UCSD-AML1 (cell line): ENCODE data around the gene C1QL2.
A peak's percentile ranks its signal among the peaks of the same experiment; 100 is the strongest.

Source experiments
- DNase-seq: peaks from one replicate; lab custom pipeline; 2025; ENCODE audit not compliant: unreplicated experiment; lab: John Stamatoyannopoulos, UW

C1QL2 gene

DNA sequence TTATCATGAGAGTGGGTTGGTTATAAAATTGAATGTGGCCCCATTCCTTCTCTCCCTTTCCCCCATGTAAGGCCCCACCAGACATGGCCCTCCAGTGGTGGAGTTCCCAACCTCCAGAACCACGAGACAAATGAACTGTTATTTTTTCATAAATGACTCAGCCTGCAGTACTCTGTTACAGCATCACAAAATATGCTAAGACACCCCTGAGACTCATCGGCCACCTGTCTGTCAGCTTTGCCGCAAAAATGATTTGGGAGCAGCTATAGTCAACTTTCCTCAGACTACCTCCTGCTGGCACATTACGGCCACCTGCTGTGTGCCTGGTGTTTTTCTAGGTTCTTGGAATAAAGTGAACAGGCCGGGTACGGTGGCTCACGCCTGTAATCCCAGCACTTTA, 21.4 kb upstream of the C1QL2 start:
- DNase-seq, result no peak

GRCh38 chr2:119179202-119179601, 20.7 kb upstream of the C1QL2 start:
- no peak for DNase-seq

DNA sequence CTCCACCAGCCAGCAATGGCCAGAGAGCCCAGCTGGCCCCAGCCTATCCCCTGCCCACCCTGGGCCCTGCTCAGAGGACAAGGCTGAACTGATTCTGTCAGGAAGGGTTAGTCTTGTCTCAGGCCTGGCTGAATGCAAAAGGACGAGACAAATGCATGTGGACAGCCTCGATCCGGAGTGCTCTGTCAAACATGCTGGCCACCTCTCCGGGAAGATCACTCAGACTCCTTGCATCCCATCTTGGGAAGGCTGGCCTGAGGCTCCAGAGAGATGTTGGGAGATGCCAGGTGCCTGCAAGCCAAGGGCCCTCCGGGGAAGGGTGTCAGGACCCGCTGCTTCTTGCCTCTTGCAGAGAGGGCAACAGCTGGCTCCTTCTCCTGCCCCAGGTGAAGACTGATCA, 20.2 kb upstream of the C1QL2 start:
- DNase-seq, result no peak

- DNase-seq, result no peak
These were observed 19.3 kb upstream of the C1QL2 start for GRCh38 chr2:119177838-119178190.

GRCh38 chr2:119177171-119177837, 18.8 kb upstream of the C1QL2 start:
- no peak for DNase-seq

DNA sequence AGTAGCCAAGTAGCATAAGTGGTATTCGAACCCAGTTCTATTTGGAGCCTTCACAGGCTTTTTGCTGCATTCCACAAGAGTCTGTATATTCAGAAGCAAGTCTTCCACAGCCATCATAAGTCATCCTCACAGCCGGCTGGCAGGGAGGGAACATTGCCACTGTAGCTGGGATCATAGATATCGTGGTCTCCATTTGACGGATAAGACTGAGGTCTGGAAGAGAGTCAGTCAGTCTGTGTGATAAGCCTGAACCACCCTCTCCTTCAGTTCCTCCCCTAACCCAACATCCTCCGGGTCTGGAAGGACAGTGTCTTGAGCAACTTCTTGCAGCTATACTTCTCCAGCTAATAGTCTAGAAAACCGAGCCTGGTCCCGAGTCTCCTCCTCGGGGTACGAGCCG, 17.0 kb upstream of the C1QL2 start:
- DNase-seq, result no peak

GRCh38 chr2:119174993-119175347, 16.4 kb upstream of the C1QL2 start:
- no peak for DNase-seq

DNA sequence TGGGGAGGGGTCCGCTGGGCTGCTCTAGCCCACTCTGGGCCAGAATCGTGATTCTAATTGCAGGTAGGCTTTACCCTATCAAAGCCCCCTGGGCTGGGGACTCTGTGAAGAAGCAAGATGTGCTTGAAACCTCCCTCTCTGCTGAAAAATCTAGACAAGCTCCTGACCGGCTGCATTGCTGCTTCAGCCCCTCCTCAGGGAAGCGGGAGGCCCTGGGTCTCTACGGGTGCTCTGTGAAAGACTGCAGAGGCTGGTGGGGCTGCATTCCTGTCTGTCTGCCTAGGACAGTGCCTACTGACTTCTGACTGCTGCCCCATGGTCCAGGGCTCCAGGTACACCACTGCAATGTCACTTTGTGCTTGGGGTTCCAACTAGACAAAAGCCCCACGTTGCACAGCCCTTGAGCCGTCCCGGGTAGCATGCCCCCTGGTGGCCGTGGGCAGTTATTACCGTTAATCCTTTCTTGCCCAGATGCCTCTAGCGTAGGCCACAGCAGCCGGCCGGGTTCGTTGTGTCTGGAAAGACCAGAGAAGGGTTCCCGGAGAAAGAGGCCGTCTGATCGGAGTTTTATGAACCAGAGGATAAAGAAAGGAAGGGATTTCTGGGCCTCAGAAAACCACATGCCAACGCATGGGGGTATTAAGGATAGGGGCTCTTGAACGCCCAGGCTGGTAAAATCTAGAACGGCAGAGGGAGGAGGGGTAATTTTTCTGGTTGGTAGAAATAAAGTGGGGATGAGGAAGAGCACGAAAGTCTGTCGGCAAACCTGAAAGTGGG, 15.9 kb upstream of the C1QL2 start:
- DNase-seq, result peak; percentile 44

DNA sequence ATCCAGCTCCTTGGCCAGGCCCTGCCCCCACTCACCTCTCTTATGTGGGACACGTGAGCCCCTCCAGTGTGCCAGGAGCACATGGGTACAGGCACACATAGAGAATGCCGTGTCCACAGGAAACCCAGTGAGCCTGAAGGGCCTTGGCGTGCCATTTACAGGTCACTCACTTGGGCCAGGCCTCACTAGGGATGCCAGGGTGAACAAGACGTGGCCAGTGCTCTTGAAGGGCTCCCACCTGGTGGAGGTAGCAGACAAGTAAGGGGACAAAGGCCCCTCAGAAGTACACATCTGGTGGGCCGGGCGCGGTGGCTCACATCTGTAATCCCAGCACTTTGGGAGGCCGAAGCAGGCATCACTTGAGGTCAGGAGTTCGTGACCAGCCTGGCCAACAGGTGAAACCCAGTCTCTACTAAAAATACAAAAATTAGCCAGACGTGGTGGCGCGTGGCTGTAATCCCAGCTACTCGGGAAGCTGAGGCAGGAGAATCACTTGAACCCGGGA, 15.1 kb upstream of the C1QL2 start:
- no peak for DNase-seq

DNA sequence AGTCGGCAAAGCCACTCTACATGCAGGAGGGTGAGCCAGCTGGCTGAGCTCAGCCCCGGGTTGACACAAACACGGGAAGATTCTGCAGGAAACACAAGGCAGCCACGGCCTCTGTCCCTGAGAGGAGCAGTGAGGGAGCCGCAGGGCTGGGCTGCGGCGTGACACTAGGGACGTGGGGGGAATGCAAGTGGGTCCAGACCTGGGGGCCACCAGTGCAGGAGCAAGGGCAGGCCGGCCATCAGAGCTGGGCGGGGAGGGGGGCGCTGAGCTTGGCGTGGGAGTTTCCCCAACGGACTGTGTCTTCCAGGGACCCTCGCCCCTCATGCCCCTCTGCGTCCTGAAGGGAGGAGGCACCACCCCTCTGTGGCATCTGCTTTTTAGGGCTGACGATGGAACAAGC, 12.0 kb upstream of the C1QL2 start:
- no peak for DNase-seq

DNA sequence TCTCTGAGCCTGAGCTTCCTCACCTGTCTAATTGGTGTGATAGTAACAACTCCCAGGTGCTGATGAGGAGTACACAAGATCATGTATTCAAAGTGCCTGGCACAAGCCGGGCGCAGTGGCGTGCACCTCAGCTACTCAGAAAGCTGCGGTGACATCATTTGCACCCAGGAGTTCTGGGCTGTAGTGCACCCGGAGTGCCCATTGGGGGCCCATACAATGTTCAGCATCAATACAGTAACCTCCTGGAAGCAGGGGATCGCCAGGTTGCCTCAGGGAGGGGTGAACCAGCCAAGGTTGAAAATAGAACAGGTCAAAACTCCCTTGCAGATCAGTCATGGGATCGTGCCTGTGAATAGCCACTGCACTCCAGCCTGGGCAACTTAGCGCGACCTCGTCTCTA, 11.2 kb upstream of the C1QL2 start:
- no peak for DNase-seq

DNA sequence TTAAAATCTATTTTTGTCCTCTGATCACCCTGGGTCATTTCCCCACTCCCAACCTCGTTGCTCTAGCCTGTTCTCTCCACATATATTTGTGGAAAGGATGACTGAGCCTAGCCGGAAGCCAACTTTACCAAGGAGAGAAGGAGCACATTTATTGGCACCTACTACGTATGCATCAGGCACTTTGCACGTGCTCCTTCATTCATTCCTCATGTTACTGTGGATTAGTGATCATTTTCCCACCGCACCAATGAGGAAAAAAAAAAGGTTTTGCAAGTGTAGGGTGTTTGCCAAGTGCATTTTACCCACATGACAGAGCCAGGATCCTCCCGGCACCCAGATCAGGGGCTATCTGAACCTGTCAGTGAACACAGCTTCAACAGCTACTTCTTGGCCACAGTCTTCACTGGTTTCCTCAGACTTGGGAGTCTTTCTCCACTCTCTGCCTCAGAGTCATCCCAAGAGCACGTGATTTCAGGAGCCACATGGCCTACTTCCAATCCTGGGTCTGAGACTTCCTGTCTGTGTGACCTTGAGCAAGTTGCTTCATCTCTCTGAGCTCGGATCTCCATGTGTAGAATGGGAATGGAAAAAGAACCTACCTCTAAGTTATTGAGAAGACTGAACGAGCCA, 1.9 kb upstream of the C1QL2 start:
- no peak for DNase-seq

DNA sequence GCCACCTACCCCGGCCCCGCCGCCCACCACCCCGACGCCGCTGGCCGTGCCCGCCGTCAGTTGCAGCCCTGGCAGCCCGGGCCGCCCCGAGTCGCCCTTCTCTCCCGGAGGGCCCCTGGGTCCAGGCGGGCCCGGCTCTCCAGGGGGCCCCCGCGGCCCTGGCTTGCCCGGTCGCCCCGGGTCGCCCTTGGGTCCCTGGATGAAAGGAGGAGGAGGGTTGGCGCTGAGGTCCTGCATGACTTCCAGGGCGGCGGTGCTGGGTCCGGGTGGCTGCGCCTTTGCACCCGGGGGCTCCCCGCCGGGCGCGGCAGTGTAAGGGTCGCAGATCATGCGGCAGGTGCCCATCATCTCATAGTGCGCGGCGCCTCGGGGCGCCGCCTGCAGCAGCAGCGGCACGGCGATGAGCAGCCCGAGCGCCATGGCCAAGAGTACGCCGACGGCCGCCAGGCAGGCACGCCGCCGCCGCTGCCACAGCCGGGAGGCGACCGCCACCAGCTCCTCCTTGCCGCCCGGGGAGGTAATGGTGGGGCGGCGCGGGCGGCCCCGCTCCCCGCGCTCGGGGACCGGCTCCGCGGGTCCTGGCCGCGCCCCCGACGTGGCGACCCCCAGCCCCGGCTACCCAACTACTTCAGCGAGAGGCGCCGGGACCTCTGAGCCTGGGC, 570 bp downstream of the C1QL2 start:
- no peak for DNase-seq

GRCh38 chr2:119156891-119157773, 1.4 kb downstream of the C1QL2 start:
- DNase-seq, result no peak

- no peak for DNase-seq
These were observed 2.3 kb downstream of the C1QL2 start for GRCh38 chr2:119156105-119156890.

- no peak for DNase-seq
These were observed 2.9 kb downstream of the C1QL2 start for GRCh38 chr2:119155633-119156032.

DNA sequence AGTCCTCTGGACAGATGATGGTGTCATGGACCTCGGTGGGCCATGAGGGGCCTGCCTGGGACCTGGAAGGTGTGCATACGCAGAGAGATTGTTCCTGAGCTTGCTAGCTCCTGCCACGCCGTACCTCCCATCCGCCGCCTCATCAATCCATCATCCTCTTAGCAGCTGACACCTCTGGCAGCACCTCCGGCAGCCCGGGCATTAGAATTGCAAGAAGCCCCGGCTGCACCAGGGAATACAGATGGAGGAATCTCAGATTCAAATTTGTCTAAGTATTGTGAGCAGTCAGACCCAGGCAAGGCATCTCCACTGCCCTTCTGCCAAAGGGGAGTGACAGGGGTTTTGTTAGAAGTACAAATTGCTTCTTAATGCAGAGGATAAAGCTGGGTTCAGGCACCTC, 4.5 kb downstream of the C1QL2 start:
- DNase-seq, result no peak

DNA sequence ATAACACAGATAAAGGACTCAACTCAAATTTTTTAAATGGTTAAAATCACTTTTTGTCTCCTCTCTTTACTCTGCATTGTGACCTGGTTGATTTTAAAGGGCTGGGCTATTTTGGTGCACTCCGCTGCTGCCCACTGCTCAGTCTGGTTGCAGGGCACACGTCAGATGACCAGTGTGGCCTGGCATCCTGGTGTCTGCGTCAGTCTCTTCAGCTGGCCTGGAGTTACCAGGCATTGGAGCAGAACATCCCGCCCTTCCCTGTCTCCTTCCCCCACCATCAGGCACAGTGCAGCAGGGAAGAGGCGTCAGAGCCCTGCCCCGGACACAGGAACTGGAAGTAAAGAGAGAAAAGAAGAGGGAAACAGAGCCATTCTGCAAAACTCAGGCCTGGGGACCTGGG, 8.9 kb downstream of the C1QL2 start:
- DNase-seq, result no peak

- DNase-seq, result no peak
These were observed 10.5 kb downstream of the C1QL2 start for GRCh38 chr2:119147776-119148715.
